CD14-positive monocyte (primary cell): Measurements from ENCODE around the gene HAND2. TPM values are rescaled to one million over a fixed set of nuclear protein-coding genes. Genes with fewer than 3 reads are reported as not detected.

Experiments
- DNase-seq, 3 donors: peaks; one replicate each; pipeline ENCODE4 v3.0.0-alpha.2; 2011 to 2022
- H2AFZ ChIP-seq: 2 replicates; pipeline ENCODE4 v1.6.0; 2012; ENCODE audit warnings: mild to moderate bottlenecking, low read depth, low read length, inconsistent platforms; ENCODE audit not compliant: insufficient read depth, poor library complexity, severe bottlenecking
- H3K27ac ChIP-seq, 2 donors: 1 replicate in 1 of 2; 2 replicates in 1 of 2; pipeline ENCODE4 v1.5.1; 2012 to 2013; ENCODE audit warnings: low read length in 2 of 2, control low read depth in 1 of 2, inconsistent platforms in 1 of 2, low read depth in 1 of 2, mild to moderate bottlenecking in 1 of 2
- H3K27me3 ChIP-seq, 2 donors: one replicate each; pipeline versions ENCODE4 v1.6.0 to v1.6.1; 2011 to 2013; ENCODE audit warnings: low read length in 2 of 2; ENCODE audit not compliant: control insufficient read depth in 2 of 2, insufficient read depth in 2 of 2
- H3K36me3 ChIP-seq, 2 donors: replicated peaks in 1 of 2; 1 replicate in 1 of 2; 2 replicates in 1 of 2; pipeline versions ENCODE4 v1.5.1 to v1.6.1; 2012 to 2013; ENCODE audit warnings: low read length in 2 of 2, control low read depth in 1 of 2, inconsistent platforms in 1 of 2, mild to moderate bottlenecking in 1 of 2; ENCODE audit not compliant: insufficient read depth in 2 of 2, control insufficient read depth in 1 of 2
- H3K4me1 ChIP-seq, 2 donors: 1 replicate in 1 of 2; 2 replicates in 1 of 2; pipeline versions ENCODE4 v1.5.1 to v1.6.1; 2012 to 2013; ENCODE audit warnings: low read length in 2 of 2, control low read depth in 1 of 2, inconsistent platforms in 1 of 2, mild to moderate bottlenecking in 1 of 2, moderate library complexity in 1 of 2; ENCODE audit not compliant: insufficient read depth in 2 of 2, control insufficient read depth in 1 of 2
- H3K4me2 ChIP-seq: replicated peaks from 2 replicates; pipeline ENCODE3; 2012; ENCODE audit warnings: low read length, moderate library complexity, mild to moderate bottlenecking; ENCODE audit not compliant: poor library complexity, severe bottlenecking; ENCODE audit errors: extremely low read depth
- H3K4me3 ChIP-seq, 3 experiments: fragments of 200-600 bp in 1 of 3; sonication (generic) in 1 of 3; replicated peaks in 1 of 3; 1 replicate in 2 of 3; 2 replicates in 1 of 3; pipeline ENCODE4 v1.5.1; 2011 to 2013; ENCODE audit warnings: low read length in 3 of 3, mild to moderate bottlenecking in 3 of 3, control low read depth in 2 of 3, low read depth in 2 of 3, inconsistent platforms in 1 of 3, moderate library complexity in 1 of 3
- H3K79me2 ChIP-seq: 2 replicates; pipeline ENCODE4 v1.6.0; 2012; ENCODE audit warnings: mild to moderate bottlenecking, control low read depth, inconsistent platforms, low read length, moderate library complexity; ENCODE audit not compliant: insufficient read depth
- H3K9ac ChIP-seq: 2 replicates; pipeline ENCODE4 v1.6.0; 2017; ENCODE audit warnings: low read length, mild to moderate bottlenecking; ENCODE audit not compliant: insufficient read depth, poor library complexity, severe bottlenecking
- H3K9me3 ChIP-seq, 2 donors: replicated peaks in 1 of 2; 1 replicate in 1 of 2; 2 replicates in 1 of 2; pipeline versions ENCODE4 v1.5.1 to v1.6.1; 2012 to 2013; ENCODE audit warnings: low read length in 2 of 2, control low read depth in 1 of 2; ENCODE audit not compliant: control insufficient read depth in 1 of 2, insufficient read depth in 1 of 2
- H4K20me1 ChIP-seq: 2 replicates; pipeline ENCODE4 v1.6.0; 2012; ENCODE audit warnings: mild to moderate bottlenecking, low read length, control low read depth, moderate library complexity; ENCODE audit not compliant: insufficient read depth
- H3K27ac Mint-ChIP-seq, 7 donors: one replicate each; pipeline ENCODE4 v1.8.0; 2020; ENCODE audit warnings: mild to moderate bottlenecking in 7 of 7, mixed read lengths in 7 of 7, moderate library complexity in 6 of 7, inconsistent platforms in 2 of 7
- H3K27me3 Mint-ChIP-seq, 3 donors: one replicate each; pipeline ENCODE4 v1.8.0; 2021 to 2022; ENCODE audit warnings: low read depth in 3 of 3, mild to moderate bottlenecking in 3 of 3, mixed read lengths in 3 of 3, moderate library complexity in 3 of 3, inconsistent platforms in 1 of 3
- H3K36me3 Mint-ChIP-seq, 2 donors: one replicate each; pipeline ENCODE4 v1.8.0; 2020; ENCODE audit warnings: mixed read lengths in 2 of 2, inconsistent platforms in 1 of 2, mild to moderate bottlenecking in 1 of 2
- H3K4me1 Mint-ChIP-seq: one replicate; pipeline ENCODE4 v1.8.0; 2020; ENCODE audit warnings: mild to moderate bottlenecking, mixed read lengths
- H3K4me3 Mint-ChIP-seq, 2 donors: one replicate each; pipeline ENCODE4 v1.8.0; 2020; ENCODE audit warnings: mild to moderate bottlenecking in 2 of 2, mixed read lengths in 2 of 2, moderate library complexity in 1 of 2
- H3K9me3 Mint-ChIP-seq, 7 donors: one replicate each; pipeline ENCODE4 v1.8.0; 2020 to 2022; ENCODE audit warnings: mixed read lengths in 7 of 7, mild to moderate bottlenecking in 6 of 7, moderate library complexity in 6 of 7, inconsistent platforms in 2 of 7
- WGBS: methylation state at CpG from one replicate; pipeline ENCODE4 v1.1.5; 2013; ENCODE audit warnings: missing lambda C conversion rate; ENCODE audit not compliant: insufficient coverage; 5-methylcytosine and 5-hydroxymethylcytosine counted together
- intact Hi-C, 2 donors: fragments of 100-400 bp; cut with micrococcal nuclease; formaldehyde crosslinking; loops; one replicate each; pipeline versions ENCODE4 v1.15.0 to v1.15.1; 2023
- polyA plus RNA-seq, 3 donors: library from polyadenylated mRNA; depleted of rRNA in 1 of 3; unstranded in 2 of 3; stranded (reverse) in 1 of 3; fragments of 300-500 nt in 2 of 3; fragments of >200 nt in 1 of 3; fragmentation: Illumina TruSeq in 2 of 3; gene quantifications; 1 replicate in 2 of 3; 2 replicates in 1 of 3; pipeline ENCODE4 v1.2.3, GENCODE V29; 2012 to 2021
- TF ChIP-seq, protein P1 (sequence below): fragments of 200-600 bp; IDR thresholded peaks from one replicate; pipeline ENCODE4 v1.8.0; 2022; ENCODE audit warnings: antibody characterized with exemption, mild to moderate bottlenecking

HAND2 gene
- polyA plus RNA-seq, 3 donors: not detected

DNA sequence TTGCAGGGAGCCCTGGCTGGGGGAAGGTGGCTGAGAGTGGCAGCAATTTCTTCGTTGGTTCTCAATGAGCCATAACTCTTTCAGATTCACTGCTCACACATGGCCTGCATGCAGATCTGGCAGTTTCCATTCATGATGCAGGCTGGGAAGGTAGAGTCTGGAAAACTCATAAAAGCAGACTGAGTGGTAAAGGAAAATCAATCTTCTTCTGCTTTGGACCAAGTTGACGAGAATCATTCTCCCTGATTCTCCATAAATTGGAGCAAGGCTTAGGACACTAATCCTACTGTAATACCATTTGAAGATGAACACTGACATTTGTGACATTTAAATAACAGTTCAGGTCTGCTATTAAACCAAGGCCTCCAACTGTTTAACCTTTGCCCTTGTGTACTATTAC lies 35.3 kb upstream of the HAND2 start:
- Mint-ChIP-seq H3K27me3 (peaks cover 9 to 39% (median 12%) of the 10 kb centered on the region in 3 donors), H3K4me1 (no peaks in the 10 kb centered on the region), H3K9me3 (peaks cover 0 to 1% (median 0%) of the 10 kb centered on the region in 7 donors), H3K27ac (no peak overlapping the region), H3K4me3 (no peak overlapping the region), H3K36me3 (no peaks in the 10 kb centered on the region)
- Histone ChIP-seq H3K27ac (no peak overlapping the region), H4K20me1 (no peaks in the 10 kb centered on the region), H3K4me1 (no peaks in the 10 kb centered on the region), H3K4me2 (no peak overlapping the region), H2AFZ (no peak overlapping the region), H3K4me3 (no peak overlapping the region), H3K79me2 (no peaks in the 10 kb centered on the region), H3K27me3 (peaks cover 6 to 14% of the 10 kb centered on the region in 2 donors), H3K36me3 (no peaks in the 10 kb centered on the region), H3K9ac (no peak overlapping the region), H3K9me3 (no peaks in the 10 kb centered on the region)
- intact Hi-C loops: no loop called here
- 100% methylated on average over 1 of the region's 2 CpGs for WGBS
- no peak for DNase-seq
- TF ChIP-seq, protein P1, sequence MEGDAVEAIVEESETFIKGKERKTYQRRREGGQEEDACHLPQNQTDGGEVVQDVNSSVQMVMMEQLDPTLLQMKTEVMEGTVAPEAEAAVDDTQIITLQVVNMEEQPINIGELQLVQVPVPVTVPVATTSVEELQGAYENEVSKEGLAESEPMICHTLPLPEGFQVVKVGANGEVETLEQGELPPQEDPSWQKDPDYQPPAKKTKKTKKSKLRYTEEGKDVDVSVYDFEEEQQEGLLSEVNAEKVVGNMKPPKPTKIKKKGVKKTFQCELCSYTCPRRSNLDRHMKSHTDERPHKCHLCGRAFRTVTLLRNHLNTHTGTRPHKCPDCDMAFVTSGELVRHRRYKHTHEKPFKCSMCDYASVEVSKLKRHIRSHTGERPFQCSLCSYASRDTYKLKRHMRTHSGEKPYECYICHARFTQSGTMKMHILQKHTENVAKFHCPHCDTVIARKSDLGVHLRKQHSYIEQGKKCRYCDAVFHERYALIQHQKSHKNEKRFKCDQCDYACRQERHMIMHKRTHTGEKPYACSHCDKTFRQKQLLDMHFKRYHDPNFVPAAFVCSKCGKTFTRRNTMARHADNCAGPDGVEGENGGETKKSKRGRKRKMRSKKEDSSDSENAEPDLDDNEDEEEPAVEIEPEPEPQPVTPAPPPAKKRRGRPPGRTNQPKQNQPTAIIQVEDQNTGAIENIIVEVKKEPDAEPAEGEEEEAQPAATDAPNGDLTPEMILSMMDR: no peak

DNA sequence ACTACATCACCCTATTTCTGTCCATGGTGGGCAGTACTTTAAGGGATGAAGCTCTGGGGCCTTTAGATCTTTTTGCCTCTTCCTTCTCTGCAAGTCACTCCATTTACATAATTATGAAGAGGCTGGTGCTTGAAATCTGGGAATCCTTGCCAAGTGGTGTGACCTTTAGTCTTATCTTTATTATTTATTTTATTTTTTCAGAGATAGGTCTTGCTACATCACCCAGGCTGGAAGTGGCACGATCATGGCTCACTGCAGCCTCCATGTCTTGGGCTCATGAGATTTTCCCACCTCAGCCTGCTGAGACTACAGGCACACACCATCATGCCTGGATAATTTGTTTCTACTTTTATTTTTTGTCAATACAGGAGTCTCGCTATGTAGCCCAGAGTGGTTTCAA lies 34.4 kb upstream of the HAND2 start:
- no peaks in the 10 kb centered on the region for H3K4me1 Mint-ChIP-seq
- Histone ChIP-seq H3K4me2 (no peak overlapping the region), H4K20me1 (no peaks in the 10 kb centered on the region), H3K9me3 (no peaks in the 10 kb centered on the region), H3K27ac (no peak overlapping the region), H3K36me3 (no peaks in the 10 kb centered on the region), H3K4me1 (no peaks in the 10 kb centered on the region), H3K79me2 (no peaks in the 10 kb centered on the region), H3K27me3 (peaks cover 12 to 19% of the 10 kb centered on the region in 2 donors), H3K4me3 (no peak overlapping the region), H2AFZ (no peak overlapping the region), H3K9ac (no peak overlapping the region)
- H3K36me3 Mint-ChIP-seq: no peaks in the 10 kb centered on the region
- H3K27me3 Mint-ChIP-seq: peaks cover 12 to 48% (median 13%) of the 10 kb centered on the region in 3 donors
- no peak overlapping the region for H3K4me3 Mint-ChIP-seq
- DNase-seq: no peak
- peaks cover 0 to 1% (median 0%) of the 10 kb centered on the region in 7 donors for H3K9me3 Mint-ChIP-seq
- H3K27ac Mint-ChIP-seq: no peak overlapping the region
- TF ChIP-seq, protein P1: no peak
- WGBS: 100% methylated on average over 1 of the region's 2 CpGs
- intact Hi-C loops: no loop called here
